H1 (cell line): ENCODE results near the gene VIT. TPM values are rescaled to one million over a fixed set of nuclear protein-coding genes. Genes with fewer than 3 reads are reported as not detected.

Experiments
- ASH2L ChIP-seq: fragments of 200-600, 300-600 bp; sonication (generic); IDR thresholded peaks from one replicate; pipeline ENCODE4 v1.7.1; 2017; ENCODE audit warnings: low read length
- BACH1 ChIP-seq: IDR thresholded peaks from 2 replicates; pipeline ENCODE4 v1.6.1; 2012; ENCODE audit warnings: low read length, improper control_type of control experiment
- EZH2 ChIP-seq: fragments of 200-600 bp; sonication (generic); IDR thresholded peaks from 2 replicates; pipeline ENCODE4 v1.7.1; 2012; ENCODE audit warnings: low read depth, mild to moderate bottlenecking, moderate library complexity, low read length, inconsistent platforms; ENCODE audit not compliant: severe bottlenecking
- TBP ChIP-seq: IDR thresholded peaks from 2 replicates; pipeline ENCODE4 v1.6.1; 2011; ENCODE audit warnings: low read depth, low read length, improper control_type of control experiment
- polyA plus RNA-seq, 7 experiments: library from polyadenylated mRNA; depleted of rRNA in 3 of 7; stranded (reverse) in 5 of 7; unstranded in 2 of 7; fragments of >200 nt in 5 of 7; fragments of 200-250 nt in 2 of 7; gene quantifications; 1 replicate in 5 of 7; 2 replicates in 1 of 7; 4 replicates in 1 of 7; pipeline versions ENCODE4 v1.2.1 to v1.2.3, GENCODE V29; 2011 to 2013; ENCODE audit warnings: missing spikeins in 2 of 7, mixed read lengths in 2 of 7
- total RNA-seq: library from RNA; stranded (reverse); fragmentation: NEBNext Ultra II Directional; extraction: Animal tissue kit (Norgen Biotek cat#: 25700); gene quantifications from 2 replicates; pipeline ENCODE4 v1.2.1, GENCODE V29; 2021
- TF ChIP-seq, protein P1 (sequence below), 3 experiments: IDR thresholded peaks; 1 replicate in 2 of 3; 2 replicates in 1 of 3; pipeline versions ENCODE4 v1.5.1 to v1.6.1; 2011; ENCODE audit warnings: low read length in 3 of 3, mild to moderate bottlenecking in 3 of 3, inconsistent platforms in 2 of 3, low read depth in 1 of 3, moderate library complexity in 1 of 3; ENCODE audit not compliant: insufficient read depth in 1 of 3; ENCODE audit errors: control extremely low read depth in 1 of 3
- TF ChIP-seq, protein P2 (sequence below): IDR thresholded peaks from 2 replicates; pipeline ENCODE4 v1.6.1; 2012; ENCODE audit warnings: low read length, inconsistent platforms

The VIT gene
- total and polyA plus RNA-seq, 2 of the 8 experiments (the other 6 are each of a cell fraction or from before 2014, with no cell fraction given) = 0.03 TPM; not detected in 1

DNA sequence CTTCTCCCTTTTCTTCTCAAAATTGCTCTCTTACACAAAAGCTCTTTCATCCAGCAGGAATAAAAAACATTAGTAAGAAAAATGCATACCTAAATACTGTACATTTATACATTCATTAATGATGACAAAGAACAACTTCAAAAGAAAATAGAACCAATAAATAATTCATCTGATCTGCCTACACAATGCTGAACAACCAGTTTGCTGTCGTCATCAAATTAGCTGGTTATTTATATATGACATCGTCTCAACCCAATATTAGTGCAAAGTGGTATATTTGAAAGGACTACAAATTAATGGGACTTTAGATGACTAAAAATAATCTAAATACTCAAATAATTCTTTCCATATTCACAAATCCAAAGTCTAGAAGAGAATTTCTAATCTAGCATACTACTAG lies 24.8 kb upstream of the VIT start (continued):
- TF ChIP-seq, protein P1, sequence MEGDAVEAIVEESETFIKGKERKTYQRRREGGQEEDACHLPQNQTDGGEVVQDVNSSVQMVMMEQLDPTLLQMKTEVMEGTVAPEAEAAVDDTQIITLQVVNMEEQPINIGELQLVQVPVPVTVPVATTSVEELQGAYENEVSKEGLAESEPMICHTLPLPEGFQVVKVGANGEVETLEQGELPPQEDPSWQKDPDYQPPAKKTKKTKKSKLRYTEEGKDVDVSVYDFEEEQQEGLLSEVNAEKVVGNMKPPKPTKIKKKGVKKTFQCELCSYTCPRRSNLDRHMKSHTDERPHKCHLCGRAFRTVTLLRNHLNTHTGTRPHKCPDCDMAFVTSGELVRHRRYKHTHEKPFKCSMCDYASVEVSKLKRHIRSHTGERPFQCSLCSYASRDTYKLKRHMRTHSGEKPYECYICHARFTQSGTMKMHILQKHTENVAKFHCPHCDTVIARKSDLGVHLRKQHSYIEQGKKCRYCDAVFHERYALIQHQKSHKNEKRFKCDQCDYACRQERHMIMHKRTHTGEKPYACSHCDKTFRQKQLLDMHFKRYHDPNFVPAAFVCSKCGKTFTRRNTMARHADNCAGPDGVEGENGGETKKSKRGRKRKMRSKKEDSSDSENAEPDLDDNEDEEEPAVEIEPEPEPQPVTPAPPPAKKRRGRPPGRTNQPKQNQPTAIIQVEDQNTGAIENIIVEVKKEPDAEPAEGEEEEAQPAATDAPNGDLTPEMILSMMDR (IDR thresholded peaks at IDR 0.05; ENCODE audit: control extremely low read depth in 1 of 3, insufficient read depth in 1 of 3, low read depth in 1 of 3, low read length in 3 of 3) = no peak
- TF ChIP-seq, protein P2, sequence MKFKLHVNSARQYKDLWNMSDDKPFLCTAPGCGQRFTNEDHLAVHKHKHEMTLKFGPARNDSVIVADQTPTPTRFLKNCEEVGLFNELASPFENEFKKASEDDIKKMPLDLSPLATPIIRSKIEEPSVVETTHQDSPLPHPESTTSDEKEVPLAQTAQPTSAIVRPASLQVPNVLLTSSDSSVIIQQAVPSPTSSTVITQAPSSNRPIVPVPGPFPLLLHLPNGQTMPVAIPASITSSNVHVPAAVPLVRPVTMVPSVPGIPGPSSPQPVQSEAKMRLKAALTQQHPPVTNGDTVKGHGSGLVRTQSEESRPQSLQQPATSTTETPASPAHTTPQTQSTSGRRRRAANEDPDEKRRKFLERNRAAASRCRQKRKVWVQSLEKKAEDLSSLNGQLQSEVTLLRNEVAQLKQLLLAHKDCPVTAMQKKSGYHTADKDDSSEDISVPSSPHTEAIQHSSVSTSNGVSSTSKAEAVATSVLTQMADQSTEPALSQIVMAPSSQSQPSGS = no peak
- TF ChIP-seq EZH2 (no peak), BACH1 (no peak), TBP (no peak), ASH2L (no peak)
